ENCODE measurements around the gene DNAL4.

DNA sequence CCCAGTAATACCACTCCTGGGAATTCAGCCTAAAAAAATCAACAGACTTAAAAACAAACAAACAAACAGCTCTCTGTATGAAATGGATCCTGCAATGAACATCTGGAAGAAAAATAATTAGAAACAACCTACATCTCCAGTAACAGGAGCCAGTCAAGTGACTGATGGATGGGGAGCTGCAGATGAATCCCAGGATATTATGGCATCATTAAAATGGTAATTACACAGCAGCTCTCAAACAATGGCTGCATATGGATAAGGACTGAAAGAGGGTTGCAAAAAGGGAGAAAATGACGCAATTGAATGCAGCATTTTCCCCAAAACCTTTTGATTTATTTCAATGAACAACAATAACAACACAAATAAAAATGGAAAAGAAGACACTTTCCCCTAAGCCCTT lies 45.7 kb upstream of the DNAL4 start:
- TF ChIP-seq, protein P1, sequence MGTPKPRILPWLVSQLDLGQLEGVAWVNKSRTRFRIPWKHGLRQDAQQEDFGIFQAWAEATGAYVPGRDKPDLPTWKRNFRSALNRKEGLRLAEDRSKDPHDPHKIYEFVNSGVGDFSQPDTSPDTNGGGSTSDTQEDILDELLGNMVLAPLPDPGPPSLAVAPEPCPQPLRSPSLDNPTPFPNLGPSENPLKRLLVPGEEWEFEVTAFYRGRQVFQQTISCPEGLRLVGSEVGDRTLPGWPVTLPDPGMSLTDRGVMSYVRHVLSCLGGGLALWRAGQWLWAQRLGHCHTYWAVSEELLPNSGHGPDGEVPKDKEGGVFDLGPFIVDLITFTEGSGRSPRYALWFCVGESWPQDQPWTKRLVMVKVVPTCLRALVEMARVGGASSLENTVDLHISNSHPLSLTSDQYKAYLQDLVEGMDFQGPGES (IDR thresholded peaks at IDR 0.05) = no peak
- TF ChIP-seq, protein P2, sequence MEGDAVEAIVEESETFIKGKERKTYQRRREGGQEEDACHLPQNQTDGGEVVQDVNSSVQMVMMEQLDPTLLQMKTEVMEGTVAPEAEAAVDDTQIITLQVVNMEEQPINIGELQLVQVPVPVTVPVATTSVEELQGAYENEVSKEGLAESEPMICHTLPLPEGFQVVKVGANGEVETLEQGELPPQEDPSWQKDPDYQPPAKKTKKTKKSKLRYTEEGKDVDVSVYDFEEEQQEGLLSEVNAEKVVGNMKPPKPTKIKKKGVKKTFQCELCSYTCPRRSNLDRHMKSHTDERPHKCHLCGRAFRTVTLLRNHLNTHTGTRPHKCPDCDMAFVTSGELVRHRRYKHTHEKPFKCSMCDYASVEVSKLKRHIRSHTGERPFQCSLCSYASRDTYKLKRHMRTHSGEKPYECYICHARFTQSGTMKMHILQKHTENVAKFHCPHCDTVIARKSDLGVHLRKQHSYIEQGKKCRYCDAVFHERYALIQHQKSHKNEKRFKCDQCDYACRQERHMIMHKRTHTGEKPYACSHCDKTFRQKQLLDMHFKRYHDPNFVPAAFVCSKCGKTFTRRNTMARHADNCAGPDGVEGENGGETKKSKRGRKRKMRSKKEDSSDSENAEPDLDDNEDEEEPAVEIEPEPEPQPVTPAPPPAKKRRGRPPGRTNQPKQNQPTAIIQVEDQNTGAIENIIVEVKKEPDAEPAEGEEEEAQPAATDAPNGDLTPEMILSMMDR (IDR thresholded peaks at IDR 0.05 in 2 of 3, conservative IDR thresholded peaks at IDR 0.05 in 1 of 3; ENCODE audit: control insufficient read depth in 2 of 3, extremely low read depth in 1 of 3, insufficient read depth in 1 of 3, low read depth in 3 of 3, low read length in 3 of 3) = no peak
- no peak for TF ChIP-seq NR2C1 (IDR thresholded peaks at IDR 0.05)
- no peak for TF ChIP-seq POLR2A (IDR thresholded peaks at IDR 0.05; ENCODE audit: low read depth, low read length)
- TF ChIP-seq HCFC1 (IDR thresholded peaks at IDR 0.05; ENCODE audit: low read length) = no peak
- TF ChIP-seq LARP7 (IDR thresholded peaks at IDR 0.05) = no peak
- no peak for TF ChIP-seq TAF1 (IDR thresholded peaks at IDR 0.05; ENCODE audit: borderline replicate concordance, low read depth, low read length)
- no peak for TF ChIP-seq CHD2 (IDR thresholded peaks at IDR 0.05; ENCODE audit: borderline replicate concordance, low read depth, low read length)
